GM19240 (cell line): Measurements from ENCODE around the gene CFAP99.

Experiments
- DNase-seq: peaks from one replicate; pipeline ENCODE4 v3.0.0; 2011; ENCODE audit warnings: low spot score; ENCODE audit not compliant: insufficient read length

CFAP99 gene

GRCh38 chr4:2411786-2412510, 6.8 kb upstream of the CFAP99 start:
- DNase-seq, result peak; percentile 39

GRCh38 chr4:2412534-2412884, 6.2 kb upstream of the CFAP99 start:
- peak; percentile 58 for DNase-seq

- DNase-seq, result peak; percentile 55
These were observed 5.7 kb upstream of the CFAP99 start for GRCh38 chr4:2412885-2413716.

GRCh38 chr4:2413821-2414610, 4.7 kb upstream of the CFAP99 start:
- no peak for DNase-seq

- no peak for DNase-seq
These were observed 3.5 kb upstream of the CFAP99 start for GRCh38 chr4:2415213-2415612.

- DNase-seq, result no peak
These were observed 2.7 kb upstream of the CFAP99 start for GRCh38 chr4:2415881-2416563.

GRCh38 chr4:2416564-2417225, 2.1 kb upstream of the CFAP99 start:
- no peak for DNase-seq

- DNase-seq, result no peak
These were observed 1.5 kb upstream of the CFAP99 start for GRCh38 chr4:2417226-2417764.

- DNase-seq, result no peak
These were observed 748 bp upstream of the CFAP99 start, which contains the start of gene ZFYVE28 for GRCh38 chr4:2417765-2418649. TSS of gene ZFYVE28 (minus strand) at chr4:2418645. CDS start at chr4:2418323, 322 bp downstream.

GRCh38 chr4:2419814-2420213, 1.1 kb downstream of the CFAP99 start:
- no peak for DNase-seq

- no peak for DNase-seq
These were observed 3.2 kb downstream of the CFAP99 start for GRCh38 chr4:2421928-2422327.

GRCh38 chr4:2423066-2423465, 4.3 kb downstream of the CFAP99 start:
- DNase-seq, result no peak

GRCh38 chr4:2423695-2424094, 4.9 kb downstream of the CFAP99 start:
- no peak for DNase-seq

GRCh38 chr4:2424581-2424980, 5.8 kb downstream of the CFAP99 start:
- no peak for DNase-seq

GRCh38 chr4:2425386-2426068, 6.8 kb downstream of the CFAP99 start:
- DNase-seq, result no peak

- DNase-seq, result no peak
These were observed 7.3 kb downstream of the CFAP99 start for GRCh38 chr4:2426069-2426397.

- no peak for DNase-seq
These were observed 8.0 kb downstream of the CFAP99 start for GRCh38 chr4:2426711-2427275.

GRCh38 chr4:2427383-2428334, 8.9 kb downstream of the CFAP99 start:
- no peak for DNase-seq
